Neural cell (in vitro differentiated cells): ENCODE data around the gene LGALS9C.
"Not testable (repeated sequence)": the region's sequence is repeated elsewhere in the genome, so short reads cannot be mapped to it uniquely, and the experiment has no call there.

ENCODE experiments used
- CTCF ChIP-seq: fragments of 450-650 bp; IDR thresholded peaks from 2 replicates; pipeline ENCODE4 v1.5.1; 2014; ENCODE audit warnings: antibody characterized with exemption, mild to moderate bottlenecking, moderate library complexity; ENCODE audit not compliant: poor library complexity, severe bottlenecking
- EP300 ChIP-seq: fragments of 450-650 bp; conservative IDR thresholded peaks from 2 replicates; pipeline ENCODE4 v1.6.1; 2014; ENCODE audit warnings: antibody characterized with exemption, mild to moderate bottlenecking, moderate library complexity; ENCODE audit not compliant: poor library complexity, severe bottlenecking
- POLR2AphosphoS5 ChIP-seq: IDR thresholded peaks from 2 replicates; pipeline ENCODE4 v1.6.1; 2012
- RAD21 ChIP-seq: fragments of 450-650 bp; conservative IDR thresholded peaks from 2 replicates; pipeline ENCODE4 v1.6.1; 2014; ENCODE audit warnings: antibody characterized with exemption, mild to moderate bottlenecking, moderate library complexity
- SMC3 ChIP-seq: fragments of 450-650 bp; conservative IDR thresholded peaks from 2 replicates; pipeline ENCODE4 v1.6.1; 2014; ENCODE audit warnings: antibody characterized with exemption, mild to moderate bottlenecking, moderate library complexity; ENCODE audit not compliant: poor library complexity
- TAF1 ChIP-seq: IDR thresholded peaks from 2 replicates; pipeline ENCODE4 v1.6.1; 2012; ENCODE audit warnings: low read depth

GRCh38 chr17:18463831-18464502 is 12.6 kb upstream of the LGALS9C start:
- not testable (repeated sequence) for TF ChIP-seq CTCF, TAF1, EP300, RAD21, SMC3, POLR2AphosphoS5
